Hepatocyte (in vitro differentiated cells): Measurements from ENCODE around the gene SP100.

Source experiments
- EZH2 ChIP-seq: fragments of 200-600 bp; sonication (generic); IDR thresholded peaks from 2 replicates; pipeline ENCODE4 v1.6.1; 2016; ENCODE audit warnings: antibody characterized with exemption, mild to moderate bottlenecking, borderline replicate concordance
- TF ChIP-seq, protein P1 (sequence below): fragments of 200-600 bp; sonication (generic); IDR thresholded peaks from 2 replicates; pipeline ENCODE4 v1.5.1; 2016; ENCODE audit warnings: antibody characterized with exemption, mild to moderate bottlenecking; ENCODE audit not compliant: poor library complexity

DNA sequence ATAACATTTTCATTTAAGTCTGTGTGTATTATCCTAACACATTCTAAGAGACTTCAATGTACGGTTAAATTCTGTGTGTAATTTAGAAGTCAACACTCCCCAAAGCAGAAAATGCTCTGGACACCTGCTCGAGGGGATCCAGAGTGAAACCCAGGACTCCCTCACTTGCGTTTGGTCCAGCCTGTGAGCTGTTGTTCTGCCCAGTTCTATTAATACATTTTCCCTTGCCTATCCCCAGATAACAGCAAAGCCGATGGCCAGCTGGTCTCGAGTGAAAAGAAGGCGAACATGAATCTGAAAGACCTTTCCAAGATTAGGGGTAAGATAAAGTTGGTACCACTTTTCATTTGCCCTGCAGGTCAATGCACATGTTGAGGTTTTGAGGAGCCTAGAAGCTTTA is 31.0 kb upstream of the SP100 start:
- TF ChIP-seq, protein P1, sequence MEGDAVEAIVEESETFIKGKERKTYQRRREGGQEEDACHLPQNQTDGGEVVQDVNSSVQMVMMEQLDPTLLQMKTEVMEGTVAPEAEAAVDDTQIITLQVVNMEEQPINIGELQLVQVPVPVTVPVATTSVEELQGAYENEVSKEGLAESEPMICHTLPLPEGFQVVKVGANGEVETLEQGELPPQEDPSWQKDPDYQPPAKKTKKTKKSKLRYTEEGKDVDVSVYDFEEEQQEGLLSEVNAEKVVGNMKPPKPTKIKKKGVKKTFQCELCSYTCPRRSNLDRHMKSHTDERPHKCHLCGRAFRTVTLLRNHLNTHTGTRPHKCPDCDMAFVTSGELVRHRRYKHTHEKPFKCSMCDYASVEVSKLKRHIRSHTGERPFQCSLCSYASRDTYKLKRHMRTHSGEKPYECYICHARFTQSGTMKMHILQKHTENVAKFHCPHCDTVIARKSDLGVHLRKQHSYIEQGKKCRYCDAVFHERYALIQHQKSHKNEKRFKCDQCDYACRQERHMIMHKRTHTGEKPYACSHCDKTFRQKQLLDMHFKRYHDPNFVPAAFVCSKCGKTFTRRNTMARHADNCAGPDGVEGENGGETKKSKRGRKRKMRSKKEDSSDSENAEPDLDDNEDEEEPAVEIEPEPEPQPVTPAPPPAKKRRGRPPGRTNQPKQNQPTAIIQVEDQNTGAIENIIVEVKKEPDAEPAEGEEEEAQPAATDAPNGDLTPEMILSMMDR = no peak
- no peak for TF ChIP-seq EZH2
